Astrocyte (in vitro differentiated cells and primary cell): ENCODE measurements around the gene CTXND1. TPM values are rescaled to one million over a fixed set of nuclear protein-coding genes. Genes with fewer than 3 reads are reported as not detected.

Experiments used
- DNase-seq: peaks from one replicate; pipeline ENCODE4 v3.0.0-alpha.2; 2010; ENCODE audit warnings: low read depth
- FAIRE-seq: peaks from 2 replicates; lab custom pipeline; 2011; peaks lifted over from hg19 to GRCh38; lab: Jason Lieb, UNC
- H2AFZ ChIP-seq: 2 replicates; pipeline ENCODE4 v1.6.0; 2012; ENCODE audit warnings: low read depth, low read length, inconsistent platforms
- H3K27ac ChIP-seq: 2 replicates; pipeline ENCODE4 v1.5.1; 2011; ENCODE audit warnings: low read depth, low read length, inconsistent platforms
- H3K27me3 ChIP-seq: 2 replicates; pipeline ENCODE4 v1.6.0; 2011; ENCODE audit warnings: low read length, inconsistent platforms; ENCODE audit not compliant: insufficient read depth
- H3K36me3 ChIP-seq: 2 replicates; pipeline ENCODE4 v1.5.1; 2011; ENCODE audit warnings: low read length, inconsistent platforms; ENCODE audit not compliant: insufficient read depth
- H3K4me1 ChIP-seq: 2 replicates; pipeline ENCODE4 v1.5.1; 2011; ENCODE audit warnings: low read length, inconsistent platforms; ENCODE audit not compliant: insufficient read depth
- H3K4me2 ChIP-seq: 2 replicates; pipeline ENCODE4 v1.6.0; 2012; ENCODE audit warnings: low read length, inconsistent platforms
- H3K4me3 ChIP-seq: 2 replicates; pipeline ENCODE4 v1.5.1; 2011; ENCODE audit warnings: low read depth, mild to moderate bottlenecking, low read length, inconsistent platforms; ENCODE audit not compliant: insufficient read depth
- H3K79me2 ChIP-seq: 2 replicates; pipeline ENCODE4 v1.6.0; 2012; ENCODE audit warnings: mild to moderate bottlenecking, low read length, inconsistent platforms; ENCODE audit not compliant: insufficient read depth
- H3K9ac ChIP-seq: 2 replicates; pipeline ENCODE4 v1.6.0; 2012; ENCODE audit warnings: mild to moderate bottlenecking, low read length, inconsistent platforms
- H3K9me3 ChIP-seq: 2 replicates; pipeline ENCODE4 v1.5.1; 2012; ENCODE audit warnings: low read depth, mild to moderate bottlenecking, low read length, inconsistent platforms; ENCODE audit not compliant: insufficient read depth
- H4K20me1 ChIP-seq: 2 replicates; pipeline ENCODE4 v1.6.0; 2012; ENCODE audit warnings: low read length, inconsistent platforms; ENCODE audit not compliant: insufficient read depth
- H3K27ac Mint-ChIP-seq: one replicate; pipeline ENCODE4 v1.8.0; 2021; ENCODE audit warnings: mild to moderate bottlenecking, mixed read lengths; ENCODE audit not compliant: unreplicated experiment
- H3K27me3 Mint-ChIP-seq: one replicate; pipeline ENCODE4 v1.8.0; 2021; ENCODE audit warnings: low read depth, mixed read lengths; ENCODE audit not compliant: unreplicated experiment
- H3K36me3 Mint-ChIP-seq: one replicate; pipeline ENCODE4 v1.8.0; 2021; ENCODE audit warnings: low read depth, mixed read lengths; ENCODE audit not compliant: unreplicated experiment
- H3K4me1 Mint-ChIP-seq: one replicate; pipeline ENCODE4 v1.8.0; 2021; ENCODE audit warnings: low read depth, mixed read lengths; ENCODE audit not compliant: unreplicated experiment
- H3K4me3 Mint-ChIP-seq: one replicate; pipeline ENCODE4 v1.8.0; 2021; ENCODE audit warnings: mild to moderate bottlenecking, moderate library complexity, mixed read lengths; ENCODE audit not compliant: unreplicated experiment
- H3K9me3 Mint-ChIP-seq: one replicate; pipeline ENCODE4 v1.8.0; 2021; ENCODE audit warnings: mild to moderate bottlenecking, mixed read lengths; ENCODE audit not compliant: unreplicated experiment
- EZH2 ChIP-seq: IDR thresholded peaks from 2 replicates; pipeline ENCODE4 v1.6.1; 2012; ENCODE audit warnings: mild to moderate bottlenecking, low read length, inconsistent platforms; ENCODE audit not compliant: insufficient read depth
- total RNA-seq: library from RNA; stranded (reverse); gene quantifications from 2 replicates; pipeline ENCODE4 v1.2.1, GENCODE V29; 2021
- TF ChIP-seq, protein P1 (sequence below): IDR thresholded peaks from 2 replicates; pipeline ENCODE4 v1.5.1; 2011; ENCODE audit warnings: low read depth, mild to moderate bottlenecking, inconsistent platforms, low read length, moderate library complexity; ENCODE audit not compliant: insufficient read depth

Gene CTXND1
- total RNA-seq, 1 donor from 2014 or later = not detected

DNA sequence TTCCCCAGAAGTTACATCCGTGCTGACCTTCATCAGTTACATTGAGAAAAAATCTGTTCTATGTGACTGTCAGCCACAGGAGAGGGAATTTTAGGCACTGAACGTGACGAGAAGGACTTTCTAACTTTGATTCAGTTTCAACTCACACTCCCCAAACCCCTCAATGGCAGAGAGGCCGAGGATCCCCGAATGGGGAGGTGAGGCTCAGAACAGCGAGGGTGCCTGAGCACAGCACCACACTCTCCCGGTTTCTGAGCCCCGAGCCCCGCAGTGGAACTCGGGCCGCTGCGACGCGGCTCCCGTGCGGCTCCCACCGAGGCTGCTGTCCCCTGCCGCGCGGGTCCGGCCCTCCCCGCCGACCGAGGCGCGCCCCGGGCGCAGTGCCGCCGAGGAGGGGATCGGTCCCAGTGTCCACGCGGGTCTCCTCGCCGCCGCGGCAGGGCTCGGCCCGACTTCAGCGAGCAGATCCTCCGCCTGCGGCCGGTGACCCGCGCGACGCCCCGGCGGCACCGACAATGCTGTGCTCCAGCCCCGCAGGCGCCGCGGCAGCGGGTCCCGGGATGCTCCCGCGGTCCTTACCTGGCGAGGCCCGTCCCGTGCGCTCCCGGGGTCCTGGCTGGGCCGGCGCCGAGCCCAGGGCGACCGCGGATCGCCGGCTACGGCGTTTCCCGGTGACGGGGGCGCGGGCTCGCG lies 439 bp downstream of the CTXND1 start:
- peak overlapping the region; percentile 78 for H3K4me3 Mint-ChIP-seq
- DNase-seq (no peak), FAIRE-seq (no peak)
- Histone ChIP-seq H4K20me1 (no peaks in the 10 kb centered on the region), H3K9me3 (no peaks in the 10 kb centered on the region), H3K27ac (no peak overlapping the region), H2AFZ (peak overlapping the region; percentile 66), H3K4me1 (no peaks in the 10 kb centered on the region), H3K4me2 (peak overlapping the region; percentile 82), H3K79me2 (no peaks in the 10 kb centered on the region), H3K27me3 (peaks cover 48% of the 10 kb centered on the region), H3K4me3 (peak overlapping the region; percentile 28), H3K36me3 (no peaks in the 10 kb centered on the region), H3K9ac (no peak overlapping the region)
- H3K27me3 Mint-ChIP-seq = peaks cover 58% of the 10 kb centered on the region
- H3K36me3 Mint-ChIP-seq = no peaks in the 10 kb centered on the region
- peak; percentile 98 for TF ChIP-seq EZH2
- TF ChIP-seq, protein P1, sequence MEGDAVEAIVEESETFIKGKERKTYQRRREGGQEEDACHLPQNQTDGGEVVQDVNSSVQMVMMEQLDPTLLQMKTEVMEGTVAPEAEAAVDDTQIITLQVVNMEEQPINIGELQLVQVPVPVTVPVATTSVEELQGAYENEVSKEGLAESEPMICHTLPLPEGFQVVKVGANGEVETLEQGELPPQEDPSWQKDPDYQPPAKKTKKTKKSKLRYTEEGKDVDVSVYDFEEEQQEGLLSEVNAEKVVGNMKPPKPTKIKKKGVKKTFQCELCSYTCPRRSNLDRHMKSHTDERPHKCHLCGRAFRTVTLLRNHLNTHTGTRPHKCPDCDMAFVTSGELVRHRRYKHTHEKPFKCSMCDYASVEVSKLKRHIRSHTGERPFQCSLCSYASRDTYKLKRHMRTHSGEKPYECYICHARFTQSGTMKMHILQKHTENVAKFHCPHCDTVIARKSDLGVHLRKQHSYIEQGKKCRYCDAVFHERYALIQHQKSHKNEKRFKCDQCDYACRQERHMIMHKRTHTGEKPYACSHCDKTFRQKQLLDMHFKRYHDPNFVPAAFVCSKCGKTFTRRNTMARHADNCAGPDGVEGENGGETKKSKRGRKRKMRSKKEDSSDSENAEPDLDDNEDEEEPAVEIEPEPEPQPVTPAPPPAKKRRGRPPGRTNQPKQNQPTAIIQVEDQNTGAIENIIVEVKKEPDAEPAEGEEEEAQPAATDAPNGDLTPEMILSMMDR = no peak
- peaks cover 2% of the 10 kb centered on the region for H3K4me1 Mint-ChIP-seq
- H3K27ac Mint-ChIP-seq = no peak overlapping the region
- no peaks in the 10 kb centered on the region for H3K9me3 Mint-ChIP-seq

DNA sequence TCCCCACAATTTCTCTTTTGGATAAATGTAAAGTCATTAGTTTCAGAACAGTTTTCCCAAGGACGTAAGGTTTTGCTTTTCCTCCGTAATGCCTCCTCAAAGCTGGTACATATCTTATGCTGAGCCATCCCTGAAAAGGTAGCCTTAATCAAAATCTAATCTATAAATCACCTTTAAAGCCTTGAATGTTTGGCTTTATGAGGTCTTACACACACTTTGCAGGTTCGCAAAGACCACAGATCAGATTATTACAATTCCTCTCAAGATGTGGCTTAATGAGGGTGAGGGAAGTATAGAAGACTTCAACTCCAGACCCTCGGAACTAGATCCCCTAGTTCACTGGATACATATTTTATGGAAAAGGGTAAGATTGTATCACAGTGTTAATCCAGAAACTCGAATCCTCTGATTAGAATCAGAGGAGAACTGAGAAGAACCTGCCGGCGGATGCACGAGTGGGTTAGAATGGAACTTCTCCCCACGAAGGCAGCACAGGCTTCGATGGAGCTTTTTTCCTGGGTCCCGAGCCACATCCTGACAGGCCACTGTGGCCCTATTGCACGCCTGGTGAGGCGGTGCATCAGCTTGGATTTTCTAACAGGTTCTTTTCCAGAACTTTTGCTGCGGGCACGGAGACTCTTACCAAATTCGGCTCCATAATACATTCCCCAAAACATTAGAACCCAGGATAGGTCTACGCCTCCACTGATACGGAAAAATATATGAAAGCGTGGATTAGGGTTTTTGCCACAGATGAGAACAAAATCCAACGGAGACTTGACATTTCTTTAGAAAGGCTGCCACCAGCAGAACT lies 1.2 kb downstream of the CTXND1 start:
- Histone ChIP-seq H2AFZ (peak overlapping the region; percentile 66), H3K27ac (no peak overlapping the region), H3K4me2 (peak overlapping the region; percentile 82), H3K27me3 (peaks cover 48% of the 10 kb centered on the region), H3K4me3 (no peak overlapping the region), H3K36me3 (no peaks in the 10 kb centered on the region), H4K20me1 (no peaks in the 10 kb centered on the region), H3K79me2 (no peaks in the 10 kb centered on the region), H3K4me1 (no peaks in the 10 kb centered on the region), H3K9ac (no peak overlapping the region), H3K9me3 (no peaks in the 10 kb centered on the region)
- peaks cover 2% of the 10 kb centered on the region for H3K4me1 Mint-ChIP-seq
- FAIRE-seq (no peak), DNase-seq (no peak)
- peak overlapping the region; percentile 78 for H3K4me3 Mint-ChIP-seq
- H3K36me3 Mint-ChIP-seq = no peaks in the 10 kb centered on the region
- H3K9me3 Mint-ChIP-seq = no peaks in the 10 kb centered on the region
- no peak overlapping the region for H3K27ac Mint-ChIP-seq
- H3K27me3 Mint-ChIP-seq = peaks cover 53% of the 10 kb centered on the region
- no peak for TF ChIP-seq EZH2
- TF ChIP-seq, protein P1 = no peak
